ENCODE data around the gene SRPK2. TPM values are rescaled to one million over a fixed set of nuclear protein-coding genes. Genes with fewer than 3 reads are reported as not detected.

SRPK2 gene
- total RNA-seq, 2 experiments from 2014 or later = 48.5 to 53.6 TPM

- CTCF ChIA-PET = no interaction called here
- Mint-ChIP-seq H3K27me3 (no peaks in the 10 kb centered on the region), H3K4me1 (peaks cover 30% of the 10 kb centered on the region), H3K9me3 (peaks cover 6% of the 10 kb centered on the region), H3K36me3 (ENCODE audit: low read depth) (peaks cover 11% of the 10 kb centered on the region), H3K27ac (no peak overlapping the region), H3K4me3 (no peak overlapping the region)
- POLR2A ChIA-PET = no interaction called here
- no peak for DNase-seq
These were observed 173.5 kb downstream of the SRPK2 start for GRCh38 chr7:105215182-105215581.

DNA sequence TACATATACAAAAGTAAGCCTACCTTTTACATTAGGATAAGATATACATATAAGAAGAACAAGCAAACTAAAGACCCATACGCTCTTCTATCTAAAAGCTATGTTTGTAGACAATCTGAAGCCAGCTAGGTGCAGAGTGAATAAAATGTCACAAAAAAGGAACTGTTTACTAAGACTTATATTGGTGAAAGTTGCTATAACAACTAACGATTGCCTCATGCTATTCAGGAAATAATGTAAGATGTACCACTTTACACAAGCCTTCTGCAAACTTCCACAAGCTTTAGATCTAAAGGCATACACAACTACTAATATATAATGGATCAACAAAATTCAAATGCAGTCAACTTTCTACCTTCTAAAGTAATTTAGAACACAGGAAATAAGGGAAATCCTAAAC, 175.1 kb downstream of the SRPK2 start:
- DNase-seq = no peak
- Mint-ChIP-seq H3K9me3 (peaks cover 6% of the 10 kb centered on the region), H3K4me3 (no peak overlapping the region), H3K27me3 (no peaks in the 10 kb centered on the region), H3K4me1 (peaks cover 42% of the 10 kb centered on the region), H3K27ac (no peak overlapping the region), H3K36me3 (ENCODE audit: low read depth) (peaks cover 11% of the 10 kb centered on the region)
- CTCF ChIA-PET = interaction anchor here (1.2 to 1.4 kb wide), 2 partner anchors 8 to 12 kb away, joined by 3 to 4 read pairs; no protein-coding TSS in a partner anchor
- POLR2A ChIA-PET = no interaction called here

- Mint-ChIP-seq H3K4me1 (peaks cover 54% of the 10 kb centered on the region), H3K27me3 (no peaks in the 10 kb centered on the region), H3K4me3 (no peak overlapping the region), H3K27ac (no peak overlapping the region), H3K9me3 (peaks cover 6% of the 10 kb centered on the region), H3K36me3 (ENCODE audit: low read depth) (peaks cover 16% of the 10 kb centered on the region)
- ChIA-PET POLR2A (no interaction called here), CTCF (interaction anchor here (0.6 kb wide), 1 partner anchor 60 kb away, joined by 4 read pairs; no protein-coding TSS in a partner anchor)
- no peak for DNase-seq
These were observed 176.5 kb downstream of the SRPK2 start for GRCh38 chr7:105212212-105212611.

- H3K4me1 Mint-ChIP-seq = peaks cover 69% of the 10 kb centered on the region
- H3K36me3 Mint-ChIP-seq (ENCODE audit: low read depth) = peaks cover 16% of the 10 kb centered on the region
- H3K27ac Mint-ChIP-seq = peak overlapping the region; percentile 38
- CTCF ChIA-PET = interaction anchor here (1.4 to 1.6 kb wide), 2 partner anchors 10 to 30 kb away, joined by 4 to 8 read pairs; no protein-coding TSS in a partner anchor
- POLR2A ChIA-PET = interaction anchor here (0.6 kb wide), 1 partner anchor 178 kb away, joined by 5 read pairs; the partner anchor contains the start of gene SRPK2
- peak overlapping the region; percentile 3 for H3K4me3 Mint-ChIP-seq
- DNase-seq = no peak
- peaks cover 6% of the 10 kb centered on the region for H3K9me3 Mint-ChIP-seq
- H3K27me3 Mint-ChIP-seq = no peaks in the 10 kb centered on the region
These were observed 178.0 kb downstream of the SRPK2 start for GRCh38 chr7:105210721-105211205.

GRCh38 chr7:105209870-105210269, 178.9 kb downstream of the SRPK2 start:
- H3K9me3 Mint-ChIP-seq = peaks cover 4% of the 10 kb centered on the region
- CTCF ChIA-PET = interaction anchor here (1.4 to 1.6 kb wide), 2 partner anchors 11 to 31 kb away, joined by 4 to 8 read pairs; no protein-coding TSS in a partner anchor
- peak overlapping the region; percentile 38 for H3K27ac Mint-ChIP-seq
- no peak overlapping the region for H3K4me3 Mint-ChIP-seq
- DNase-seq = peak; percentile 48
- H3K4me1 Mint-ChIP-seq = peaks cover 69% of the 10 kb centered on the region
- no peaks in the 10 kb centered on the region for H3K27me3 Mint-ChIP-seq
- POLR2A ChIA-PET = no interaction called here
- peaks cover 9% of the 10 kb centered on the region for H3K36me3 Mint-ChIP-seq (ENCODE audit: low read depth)

GRCh38 chr7:105209433-105209832, 179.3 kb downstream of the SRPK2 start:
- peak overlapping the region; percentile 10 for H3K27ac Mint-ChIP-seq
- no peaks in the 10 kb centered on the region for H3K27me3 Mint-ChIP-seq
- peaks cover 4% of the 10 kb centered on the region for H3K9me3 Mint-ChIP-seq
- no peak for DNase-seq
- peaks cover 72% of the 10 kb centered on the region for H3K4me1 Mint-ChIP-seq
- POLR2A ChIA-PET = no interaction called here
- peaks cover 8% of the 10 kb centered on the region for H3K36me3 Mint-ChIP-seq (ENCODE audit: low read depth)
- peak overlapping the region; percentile 33 for H3K4me3 Mint-ChIP-seq
- CTCF ChIA-PET = interaction anchor here (1.6 kb wide), 1 partner anchor 31 kb away, joined by 4 read pairs; no protein-coding TSS in a partner anchor

DNA sequence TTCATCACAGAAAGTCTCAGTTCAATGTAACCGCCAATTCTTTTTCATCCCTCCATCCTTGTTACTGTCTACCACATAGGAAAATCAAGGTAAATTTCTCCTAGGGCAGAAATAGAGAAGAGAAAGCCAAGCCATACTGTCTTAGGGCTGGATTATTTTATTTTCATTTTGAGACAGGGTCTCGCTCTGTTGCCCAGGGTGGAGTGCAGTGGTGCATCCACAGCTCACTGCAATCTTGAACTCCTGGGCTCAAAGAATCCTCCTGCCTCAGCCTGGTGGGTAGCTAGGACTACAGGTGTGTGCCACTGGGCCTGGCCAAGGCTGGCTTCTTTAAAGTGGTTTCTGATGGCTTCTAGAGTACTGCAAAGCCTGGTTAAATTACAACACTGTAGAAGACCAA, 181.7 kb downstream of the SRPK2 start:
- H3K27ac Mint-ChIP-seq = no peak overlapping the region
- peaks cover 4% of the 10 kb centered on the region for H3K9me3 Mint-ChIP-seq
- ChIA-PET POLR2A (no interaction called here), CTCF (interaction anchor here (0.6 to 1.0 kb wide), 3 partner anchors 14 to 223 kb away, joined by 3 read pairs; no protein-coding TSS in a partner anchor)
- no peaks in the 10 kb centered on the region for H3K27me3 Mint-ChIP-seq
- DNase-seq = no peak
- H3K4me3 Mint-ChIP-seq = no peak overlapping the region
- peaks cover 15% of the 10 kb centered on the region for H3K36me3 Mint-ChIP-seq (ENCODE audit: low read depth)
- peaks cover 65% of the 10 kb centered on the region for H3K4me1 Mint-ChIP-seq

GRCh38 chr7:105205592-105206237, 183.0 kb downstream of the SRPK2 start:
- Mint-ChIP-seq H3K36me3 (ENCODE audit: low read depth) (peaks cover 26% of the 10 kb centered on the region), H3K27me3 (no peaks in the 10 kb centered on the region), H3K4me1 (peaks cover 60% of the 10 kb centered on the region), H3K27ac (peak overlapping the region; percentile 59), H3K9me3 (no peaks in the 10 kb centered on the region), H3K4me3 (no peak overlapping the region)
- ChIA-PET POLR2A (no interaction called here), CTCF (interaction anchor here (0.6 to 3.1 kb wide), 6 partner anchors 8 to 908 kb away, joined by 3 to 11 read pairs (median 4); no protein-coding TSS in a partner anchor)
- DNase-seq = peak; percentile 38

DNA sequence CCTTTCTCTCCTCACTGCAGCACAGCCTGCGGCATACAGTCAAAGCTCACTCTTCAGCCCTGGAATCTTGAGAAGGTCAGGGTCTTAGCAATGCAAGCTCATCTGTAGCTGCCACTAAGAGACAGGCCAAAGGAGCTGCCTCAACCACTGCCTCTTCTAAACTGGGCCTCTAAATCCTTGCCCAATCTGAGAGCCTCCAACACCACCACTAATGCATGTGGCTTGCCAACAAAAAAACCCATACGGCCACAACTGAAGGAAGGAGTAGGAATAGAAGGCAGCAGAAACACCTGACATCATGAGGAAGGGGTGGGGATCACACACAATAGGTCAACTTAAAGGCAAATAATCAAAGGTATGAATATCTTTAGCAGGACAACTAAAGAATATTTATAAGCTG, 183.8 kb downstream of the SRPK2 start:
- no peaks in the 10 kb centered on the region for H3K27me3 Mint-ChIP-seq
- H3K9me3 Mint-ChIP-seq = no peaks in the 10 kb centered on the region
- no peak overlapping the region for H3K4me3 Mint-ChIP-seq
- ChIA-PET POLR2A (no interaction called here), CTCF (interaction anchor here (0.6 to 3.1 kb wide), 5 partner anchors 9 to 909 kb away, joined by 4 to 11 read pairs (median 4); no protein-coding TSS in a partner anchor)
- DNase-seq = no peak
- H3K27ac Mint-ChIP-seq = peak overlapping the region; percentile 59
- H3K4me1 Mint-ChIP-seq = peaks cover 53% of the 10 kb centered on the region
- peaks cover 34% of the 10 kb centered on the region for H3K36me3 Mint-ChIP-seq (ENCODE audit: low read depth)

DNA sequence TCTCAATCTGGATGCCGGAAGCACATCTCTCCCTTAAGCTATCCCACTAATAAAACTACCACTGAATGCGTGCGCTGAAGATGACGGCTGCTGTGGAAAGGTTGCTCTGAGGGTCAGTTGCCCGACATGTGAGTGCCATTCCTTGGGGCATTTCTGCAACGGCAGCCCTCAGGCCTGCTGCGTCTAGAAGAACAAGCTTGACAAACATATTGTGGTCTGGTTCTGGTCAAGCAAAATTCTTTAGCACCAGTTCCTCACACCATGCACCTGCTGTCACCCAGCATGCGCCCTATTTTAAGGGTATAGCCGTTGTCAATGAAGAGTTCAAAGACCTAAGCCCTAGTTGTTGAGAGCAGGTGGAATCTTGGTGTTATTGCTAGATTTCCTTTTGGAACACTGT, 184.2 kb downstream of the SRPK2 start:
- Mint-ChIP-seq H3K4me3 (no peak overlapping the region), H3K36me3 (ENCODE audit: low read depth) (peaks cover 35% of the 10 kb centered on the region), H3K9me3 (no peaks in the 10 kb centered on the region), H3K4me1 (peaks cover 50% of the 10 kb centered on the region), H3K27ac (no peak overlapping the region), H3K27me3 (no peaks in the 10 kb centered on the region)
- POLR2A ChIA-PET = no interaction called here
- CTCF ChIA-PET = interaction anchor here (1.2 to 3.1 kb wide), 3 partner anchors 8 to 17 kb away, joined by 4 to 11 read pairs (median 6); no protein-coding TSS in a partner anchor
- no peak for DNase-seq

DNA sequence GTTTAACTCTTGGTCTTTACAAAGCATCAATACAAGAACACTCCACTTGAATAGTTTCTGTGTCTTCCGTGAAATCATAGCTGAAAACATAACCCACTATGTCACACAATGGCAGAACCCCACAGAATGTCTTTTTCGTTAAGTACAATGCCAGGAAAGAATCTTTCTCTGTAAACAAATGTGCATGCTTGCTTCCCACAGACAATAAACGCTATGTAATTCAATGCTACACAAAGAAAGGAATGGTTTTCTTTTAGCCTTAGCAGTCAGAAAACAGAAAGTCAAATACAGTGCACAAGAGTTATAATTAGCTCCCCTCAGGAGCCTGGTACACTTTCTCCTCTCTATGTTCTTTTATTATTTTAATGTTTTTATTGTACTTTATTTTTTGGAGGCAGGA, 186.1 kb downstream of the SRPK2 start:
- no peaks in the 10 kb centered on the region for H3K9me3 Mint-ChIP-seq
- H3K36me3 Mint-ChIP-seq (ENCODE audit: low read depth) = peaks cover 35% of the 10 kb centered on the region
- DNase-seq = no peak
- CTCF ChIA-PET = interaction anchor here (1.2 to 1.5 kb wide), 2 partner anchors 11 to 128 kb away, joined by 3 read pairs; no protein-coding TSS in a partner anchor
- no peaks in the 10 kb centered on the region for H3K27me3 Mint-ChIP-seq
- no peak overlapping the region for H3K4me3 Mint-ChIP-seq
- POLR2A ChIA-PET = no interaction called here
- H3K4me1 Mint-ChIP-seq = peaks cover 37% of the 10 kb centered on the region
- no peak overlapping the region for H3K27ac Mint-ChIP-seq

GRCh38 chr7:105199386-105199785, 189.3 kb downstream of the SRPK2 start:
- no peaks in the 10 kb centered on the region for H3K9me3 Mint-ChIP-seq
- peaks cover 31% of the 10 kb centered on the region for H3K36me3 Mint-ChIP-seq (ENCODE audit: low read depth)
- no peak overlapping the region for H3K4me3 Mint-ChIP-seq
- no peak overlapping the region for H3K27ac Mint-ChIP-seq
- no peak for DNase-seq
- ChIA-PET POLR2A (no interaction called here), CTCF (interaction anchor here (1.1 kb wide), 1 partner anchor 15 kb away, joined by 3 read pairs; no protein-coding TSS in a partner anchor)
- H3K27me3 Mint-ChIP-seq = no peaks in the 10 kb centered on the region
- peaks cover 7% of the 10 kb centered on the region for H3K4me1 Mint-ChIP-seq

DNA sequence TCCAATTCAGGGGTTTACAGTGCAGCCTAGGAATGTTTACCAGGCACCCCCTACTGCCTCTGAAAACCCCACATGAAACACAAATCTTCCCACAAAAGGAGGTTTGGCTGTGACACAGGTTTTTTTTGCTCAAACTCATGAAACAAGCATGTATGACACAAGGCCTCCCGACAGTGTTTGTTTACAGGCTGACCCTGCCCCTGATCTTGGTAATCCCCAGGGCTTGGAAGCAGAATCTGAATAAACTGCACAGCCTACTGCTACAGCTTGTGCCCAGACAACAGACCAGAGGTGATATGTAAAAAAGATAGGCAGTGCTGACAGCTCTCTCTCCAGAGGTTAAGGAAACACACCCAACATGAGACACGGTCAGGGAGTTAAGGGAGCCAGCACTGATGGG, 190.5 kb downstream of the SRPK2 start:
- H3K4me1 Mint-ChIP-seq = peaks cover 5% of the 10 kb centered on the region
- no peaks in the 10 kb centered on the region for H3K9me3 Mint-ChIP-seq
- no peaks in the 10 kb centered on the region for H3K27me3 Mint-ChIP-seq
- no peak overlapping the region for H3K27ac Mint-ChIP-seq
- DNase-seq = no peak
- CTCF ChIA-PET = interaction anchor here (1.1 kb wide), 1 partner anchor 14 kb away, joined by 3 read pairs; no protein-coding TSS in a partner anchor
- H3K4me3 Mint-ChIP-seq = no peak overlapping the region
- peaks cover 31% of the 10 kb centered on the region for H3K36me3 Mint-ChIP-seq (ENCODE audit: low read depth)
- POLR2A ChIA-PET = no interaction called here

All from activated CD4-positive, alpha-beta T cell treated with anti-CD3 and anti-CD28 coated beads, Interleukin-2, amount 10 ng/mL, durations not matched to agents 7 days and 5 days (primary cell).